ENCODE measurements around the gene GAS5.
"Not testable (repeated sequence)": the region's sequence is repeated elsewhere in the genome, so short reads cannot be mapped to it uniquely, and the experiment has no call there.

Gene GAS5

GRCh38 chr1:173868266-173869020, 654 bp upstream of the GAS5 start, which contains the start of gene ZBTB37:
Gene ZBTB37 (plus strand): TSS chr1:173868380. CDS start chr1:173870226, 1,846 bp downstream.
- peak; percentile 17 for DNase-seq

GRCh38 chr1:173867141-173867752, 542 bp downstream of the GAS5 start:
- no peak for DNase-seq

- DNase-seq: no peak
Observed at GRCh38 chr1:173866413-173867115, 1.2 kb downstream of the GAS5 start.

- DNase-seq: no peak
Observed at GRCh38 chr1:173865468-173866164, 2.2 kb downstream of the GAS5 start.

GRCh38 chr1:173864179-173864867, 3.5 kb downstream of the GAS5 start:
- DNase-seq: no peak

GRCh38 chr1:173863224-173864161, 4.3 kb downstream of the GAS5 start:
- DNase-seq: no peak

GRCh38 chr1:173862769-173863223, 5.0 kb downstream of the GAS5 start:
- DNase-seq: no peak

- not testable (repeated sequence) for DNase-seq
Observed at GRCh38 chr1:173862146-173862768, 5.5 kb downstream of the GAS5 start.

GRCh38 chr1:173861731-173862145, 6.1 kb downstream of the GAS5 start:
- no peak for DNase-seq

GRCh38 chr1:173860065-173860464, 7.7 kb downstream of the GAS5 start:
- DNase-seq: no peak

GRCh38 chr1:173859547-173859946, 8.2 kb downstream of the GAS5 start:
- not testable (repeated sequence) for DNase-seq

GRCh38 chr1:173857363-173857917, 10.3 kb downstream of the GAS5 start:
- no peak for DNase-seq

GRCh38 chr1:173856903-173857302, 10.9 kb downstream of the GAS5 start:
- no peak for DNase-seq

- DNase-seq: no peak
Observed at GRCh38 chr1:173856014-173856413, 11.8 kb downstream of the GAS5 start.

GRCh38 chr1:173853074-173853473, 14.7 kb downstream of the GAS5 start:
- no peak for DNase-seq

- no peak for DNase-seq
Observed at GRCh38 chr1:173852105-173852504, 15.7 kb downstream of the GAS5 start.

GRCh38 chr1:173832748-173833147, 35.0 kb downstream of the GAS5 start:
- DNase-seq: no peak

- DNase-seq: no peak
Observed at GRCh38 chr1:173827611-173828010, 40.2 kb downstream of the GAS5 start.

GRCh38 chr1:173824315-173825081, 43.3 kb downstream of the GAS5 start, which contains the start of the genes CENPL and DARS2:
Gene CENPL (minus strand): TSS chr1:173824883. CDS start chr1:173811299, 13,584 bp downstream.
Gene DARS2 (plus strand): TSS chr1:173824673. CDS start chr1:173825230, 557 bp downstream.
- DNase-seq: peak; percentile 95
